Cardiac fibroblast (primary cell): ENCODE measurements around the gene IMPDH1.
"Not testable (repeated sequence)": the region's sequence is repeated elsewhere in the genome, so short reads cannot be mapped to it uniquely, and the experiment has no call there.

Experiments used
- DNase-seq, 2 donors: peaks; one replicate each; pipeline versions ENCODE4 v3.0.0 to v3.0.0-alpha.2; 2010; ENCODE audit warnings: low read depth in 2 of 2
- H3K4me3 ChIP-seq, 2 donors: replicated peaks in 1 of 2; 1 replicate in 1 of 2; 2 replicates in 1 of 2; pipeline ENCODE4 v1.5.1; 2011; ENCODE audit warnings: low read depth in 2 of 2, low read length in 2 of 2, mild to moderate bottlenecking in 2 of 2, moderate library complexity in 1 of 2
- CTCF ChIP-seq: IDR thresholded peaks from one replicate; pipeline ENCODE4 v1.5.1; 2011; ENCODE audit warnings: low read depth, mild to moderate bottlenecking, low read length, inconsistent platforms

IMPDH1 gene

DNA sequence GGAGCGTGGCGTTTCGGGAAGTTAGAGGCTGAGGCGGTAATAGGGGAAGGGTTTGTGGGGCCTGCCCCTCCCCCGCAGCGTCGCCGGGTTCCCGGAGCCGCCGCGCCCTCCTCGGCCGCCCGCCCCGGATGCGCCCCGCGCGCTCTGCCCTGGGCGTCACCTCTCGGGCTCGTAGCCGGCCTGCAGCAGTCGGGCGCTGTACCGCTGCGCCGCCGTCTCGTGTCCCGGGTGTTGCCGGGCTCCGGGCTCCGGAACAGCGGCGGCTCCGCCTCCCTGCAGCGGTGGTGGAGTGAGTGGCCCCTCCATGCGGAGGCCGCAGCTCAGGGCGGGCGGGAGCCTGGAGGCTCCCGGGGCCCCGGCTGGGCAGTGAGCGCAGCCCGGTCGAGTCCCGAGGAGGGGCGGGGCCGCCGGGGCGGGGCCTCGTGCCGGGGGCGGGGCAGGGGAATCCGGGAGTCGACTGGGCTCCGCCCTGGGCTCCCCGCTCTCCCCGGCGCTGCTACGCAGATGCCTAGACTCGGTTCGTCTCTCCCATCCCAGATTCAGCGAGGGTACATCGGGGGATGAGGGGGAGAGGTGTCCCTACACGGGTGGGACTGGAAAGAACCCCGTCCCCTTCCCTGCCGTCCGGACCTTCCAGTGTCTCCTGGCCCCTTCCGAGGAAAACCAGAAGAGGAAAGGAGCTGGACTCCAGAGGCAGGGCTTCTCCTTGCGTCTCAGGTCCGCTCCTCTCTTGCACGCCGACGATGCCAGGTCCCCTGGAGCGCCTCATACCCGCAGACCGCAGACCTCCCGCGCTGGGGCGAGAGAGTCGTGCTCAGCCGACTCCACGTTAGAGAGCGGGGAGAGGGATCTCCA lies at the start of gene IMPDH1:
IMPDH1 (minus strand) TSS at position 387 of the 855 bp plus-strand sequence; CDS start at position 306, 81 bp downstream.
- TF ChIP-seq CTCF: no peak
- H3K4me3 ChIP-seq: peak within 1 kb of the TSS; percentile 59 to 64
- peak; percentile 71 to 89 for DNase-seq

DNA sequence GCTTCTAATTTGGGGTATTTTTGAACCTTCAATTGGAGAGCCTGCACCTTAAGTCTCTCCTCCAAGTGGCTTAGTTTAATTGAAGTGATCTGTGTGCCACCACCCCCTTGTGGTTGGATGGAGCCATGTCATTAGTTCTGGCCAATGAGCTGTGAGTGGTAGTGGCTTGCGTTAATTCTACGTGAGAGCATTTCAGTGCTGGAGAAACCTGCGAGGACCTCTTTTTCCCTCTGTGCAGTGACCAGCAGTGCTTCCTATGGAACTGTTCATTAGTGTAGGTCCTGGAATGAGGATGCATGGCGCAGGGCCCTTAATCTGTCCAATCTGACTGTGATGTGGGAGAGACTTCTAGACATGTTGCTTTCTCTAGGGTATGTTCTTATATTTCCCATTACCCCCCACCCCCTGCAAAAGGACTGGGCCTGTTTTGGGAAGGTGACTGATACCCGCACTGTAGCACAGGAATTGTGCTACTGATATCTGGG lies 49.7 kb upstream of the IMPDH1 start:
- TF ChIP-seq CTCF: peak; percentile 86
- peak; percentile 80 to 83 for DNase-seq
- H3K4me3 ChIP-seq: no peak overlapping the region

- no peak overlapping the region for H3K4me3 ChIP-seq
- no peak for TF ChIP-seq CTCF
- DNase-seq: peak in 1 of 2 donors; percentile 5
Observed at GRCh38 chr7:128458956-128459355, 49.2 kb upstream of the IMPDH1 start.

- peak overlapping the region; percentile 89 to 91 for H3K4me3 ChIP-seq
- DNase-seq: not testable (repeated sequence)
Observed at GRCh38 chr7:128457385-128457784, 47.6 kb upstream of the IMPDH1 start.

- DNase-seq: peak in 1 of 2 donors; percentile 10
- peak overlapping the region; percentile 89 to 91 for H3K4me3 ChIP-seq
- no peak for TF ChIP-seq CTCF
Observed at GRCh38 chr7:128456255-128456725, 46.5 kb upstream of the IMPDH1 start.

- peak; percentile 98 for DNase-seq
- TF ChIP-seq CTCF: no peak
- peak within 1 kb of the TSS; percentile 89 to 91 for H3K4me3 ChIP-seq
Observed at GRCh38 chr7:128455543-128456254, 45.9 kb upstream of the IMPDH1 start, which contains the start of gene HILPDA. TSS of gene HILPDA (plus strand) at chr7:128455878. CDS start at chr7:128457269, 1,391 bp downstream.
